SH-SY5Y (cell line): Measurements from ENCODE around the gene OPN5.

Experiments used
- GATA2 ChIP-seq: IDR thresholded peaks from 2 replicates; pipeline ENCODE4 v1.6.1; 2011; ENCODE audit warnings: mild to moderate bottlenecking, low read depth, low read length
- GATA3 ChIP-seq: IDR thresholded peaks from 2 replicates; pipeline ENCODE4 v1.6.1; 2011; ENCODE audit warnings: low read depth, mild to moderate bottlenecking, low read length, moderate library complexity

GRCh38 chr6:47789553-47789952, 7.7 kb downstream of the OPN5 start:
- TF ChIP-seq GATA2 = no peak
- no peak for TF ChIP-seq GATA3
